HCT116 (cell line): ENCODE measurements around the gene TAGLN2. TPM values are rescaled to one million over a fixed set of nuclear protein-coding genes. Genes with fewer than 3 reads are reported as not detected.
A peak's percentile ranks its signal among the peaks of the same experiment; 100 is the strongest.

Experiments used
- ATAC-seq: fragments of 200-7000 bp; cut with Tn5 transposase; 2 replicates; pipeline ENCODE4 v1.9.1; 2020; ENCODE audit warnings: mild to moderate bottlenecking, moderate library complexity
- BruUV-seq: library from RNA; stranded (reverse); fragments of 400-500 nt; replicated peaks from 2 replicates; lab custom pipeline; 2021; lab: Mats Ljungman, UMichigan
- CTCF ChIA-PET: fragments of 300-600 bp; sonication (Branson Sonifier 250); formaldehyde crosslinking; loops from one replicate; lab custom pipeline; 2021; ENCODE audit warnings: antibody characterized with exemption; lab: Charles Lee
- POLR2A ChIA-PET: fragments of 300-600, 350-600 bp; sonication (Branson Sonifier 250); formaldehyde crosslinking; loops from one replicate; lab custom pipeline; 2021; ENCODE audit warnings: antibody characterized with exemption; lab: Charles Lee
- RAD21 ChIA-PET, 2 experiments: fragments of 300-600 bp; sonication (Branson Sonifier 250); formaldehyde crosslinking; loops; one replicate each; lab custom pipeline; 2023; ENCODE audit warnings: low total read pairs in 2 of 2; ENCODE audit not compliant: uncharacterized antibody in 2 of 2, unreplicated experiment in 2 of 2, low non-redundant PET in 1 of 2; lab: Charles Lee
- DNase-seq: peaks from one replicate; pipeline ENCODE4 v3.0.0-alpha.2; 2010; ENCODE audit warnings: low read depth, low spot score
- H2AFZ ChIP-seq: fragments of 200-600 bp; shearing (Covaris generic), sonication (generic); 2 replicates; pipeline ENCODE4 v1.6.1; 2017; ENCODE audit warnings: low read depth, mixed run types, mixed read lengths, antibody characterized with exemption, low read length; ENCODE audit not compliant: poor library complexity, severe bottlenecking
- H3K27ac ChIP-seq: 2 replicates; pipeline ENCODE4 v1.5.1; 2012; ENCODE audit warnings: low read depth, low read length
- H3K27me3 ChIP-seq: fragments of 200-600 bp; sonication (generic); 2 replicates; pipeline ENCODE4 v1.6.1; 2016; ENCODE audit warnings: mixed run types, low read length, mixed read lengths; ENCODE audit not compliant: insufficient read depth
- H3K36me3 ChIP-seq, 2 experiments: fragments of 200-500 bp in 1 of 2; fragments of 200-600 bp in 1 of 2; sonication (Bioruptor generic) in 1 of 2; sonication (generic) in 1 of 2; 2 replicates each; pipeline versions ENCODE4 v1.5.1 to v1.6.1; 2014 to 2016; ENCODE audit warnings: low read length in 2 of 2, inconsistent platforms in 1 of 2, mixed read lengths in 1 of 2, mixed run types in 1 of 2; ENCODE audit not compliant: insufficient read depth in 2 of 2, control insufficient read depth in 1 of 2
- H3K4me1 ChIP-seq, 2 experiments: fragments of 200-600 bp in 1 of 2; sonication (generic) in 1 of 2; 2 replicates each; pipeline versions ENCODE4 v1.5.1 to v1.6.1; 2012 to 2017; ENCODE audit warnings: low read length in 2 of 2, inconsistent platforms in 1 of 2, mild to moderate bottlenecking in 1 of 2, mixed read lengths in 1 of 2, mixed run types in 1 of 2, moderate library complexity in 1 of 2; ENCODE audit not compliant: insufficient read depth in 2 of 2, control insufficient read depth in 1 of 2
- H3K4me2 ChIP-seq: fragments of 200-600 bp; sonication (generic); 2 replicates; pipeline ENCODE4 v1.6.1; 2017; ENCODE audit warnings: mixed run types, low read length, mixed read lengths
- H3K4me3 ChIP-seq, 2 experiments: fragments of 200-600 bp in 1 of 2; sonication (generic) in 1 of 2; replicated peaks in 1 of 2; 2 replicates each; pipeline ENCODE4 v1.5.1; 2011 to 2016; ENCODE audit warnings: low read length in 2 of 2, control low read depth in 1 of 2, low read depth in 1 of 2, mild to moderate bottlenecking in 1 of 2, mixed read lengths in 1 of 2, mixed run types in 1 of 2
- H3K79me2 ChIP-seq: fragments of 200-600 bp; sonication (generic); 2 replicates; pipeline ENCODE4 v1.6.1; 2017; ENCODE audit warnings: mild to moderate bottlenecking, mixed run types, low read length, moderate library complexity, mixed read lengths; ENCODE audit not compliant: insufficient read depth
- H3K9ac ChIP-seq: fragments of 200-600 bp; sonication (generic); 2 replicates; pipeline ENCODE4 v1.6.1; 2016; ENCODE audit warnings: low read length, mixed read lengths
- H3K9me2 ChIP-seq: fragments of 200-600 bp; sonication (generic), shearing (Covaris generic); 2 replicates; pipeline ENCODE4 v1.6.1; 2017; ENCODE audit warnings: mixed run types, mild to moderate bottlenecking, moderate library complexity; ENCODE audit not compliant: insufficient read depth
- H3K9me3 ChIP-seq, 2 experiments: fragments of 200-500 bp in 1 of 2; fragments of 200-600 bp in 1 of 2; sonication (Bioruptor generic) in 1 of 2; sonication (generic) in 1 of 2; 2 replicates each; pipeline ENCODE4 v1.6.1; 2014 to 2017; ENCODE audit warnings: low read length in 2 of 2, mixed read lengths in 2 of 2, inconsistent platforms in 1 of 2, low read depth in 1 of 2, mild to moderate bottlenecking in 1 of 2, mixed run types in 1 of 2, moderate library complexity in 1 of 2; ENCODE audit not compliant: control insufficient read depth in 1 of 2, insufficient read depth in 1 of 2
- H4K20me1 ChIP-seq: fragments of 200-600 bp; sonication (generic), shearing (Covaris generic); 2 replicates; pipeline ENCODE4 v1.6.1; 2017; ENCODE audit warnings: mixed run types, mild to moderate bottlenecking, moderate library complexity; ENCODE audit not compliant: insufficient read depth
- CBX3 ChIP-seq: IDR thresholded peaks from 2 replicates; pipeline ENCODE4 v1.6.1; 2012; ENCODE audit warnings: low read depth
- EGR1 ChIP-seq: IDR thresholded peaks from 2 replicates; pipeline ENCODE4 v1.6.1; 2012; ENCODE audit warnings: low read depth
- ELF1 ChIP-seq: IDR thresholded peaks from 2 replicates; pipeline ENCODE4 v1.6.1; 2012; ENCODE audit warnings: low read depth, borderline replicate concordance
- EZH2 ChIP-seq: fragments of 200-600 bp; sonication (generic); IDR thresholded peaks from 2 replicates; pipeline ENCODE4 v1.6.1; 2017; ENCODE audit warnings: antibody characterized with exemption, mixed run types
- EZH2phosphoT487 ChIP-seq: fragments of 200-600 bp; IDR thresholded peaks from 2 replicates; pipeline ENCODE4 v1.6.1; 2018; ENCODE audit warnings: antibody characterized with exemption, borderline replicate concordance
- FOSL1 ChIP-seq: IDR thresholded peaks from 2 replicates; pipeline ENCODE4 v1.6.1; 2012; ENCODE audit warnings: low read depth
- JUND ChIP-seq: IDR thresholded peaks from 2 replicates; pipeline ENCODE4 v1.6.1; 2012
- POLR2A ChIP-seq: IDR thresholded peaks from 2 replicates; pipeline ENCODE4 v1.7.0; 2011; ENCODE audit warnings: borderline replicate concordance; ENCODE audit not compliant: insufficient read depth, insufficient read length; ENCODE audit errors: extremely low read depth
- POLR2AphosphoS5 ChIP-seq: IDR thresholded peaks from 2 replicates; pipeline ENCODE4 v1.6.1; 2011; ENCODE audit warnings: mild to moderate bottlenecking, low read depth, low read length, moderate library complexity
- SP1 ChIP-seq: IDR thresholded peaks from 2 replicates; pipeline ENCODE4 v1.6.1; 2012; ENCODE audit warnings: low read depth
- SRF ChIP-seq: IDR thresholded peaks from 2 replicates; pipeline ENCODE4 v1.6.1; 2012; ENCODE audit warnings: low read depth
- TCF7L2 ChIP-seq: IDR thresholded peaks from 2 replicates; pipeline ENCODE4 v1.7.0; 2011; ENCODE audit warnings: borderline replicate concordance, inconsistent platforms; ENCODE audit not compliant: insufficient read depth, insufficient read length; ENCODE audit errors: extremely low read depth
- YY1 ChIP-seq: IDR thresholded peaks from 2 replicates; pipeline ENCODE4 v1.6.1; 2011; ENCODE audit warnings: low read length, low read depth, moderate library complexity, mild to moderate bottlenecking; ENCODE audit not compliant: insufficient replicate concordance; ENCODE audit errors: extremely low read depth
- ZFX ChIP-seq: fragments of 450-650 bp; IDR thresholded peaks from 2 replicates; pipeline ENCODE4 v1.6.1; 2017
- ZNF274 ChIP-seq: fragments of 200-500 bp; sonication (Bioruptor generic); IDR thresholded peaks from 2 replicates; pipeline ENCODE4 v1.6.1; 2014; ENCODE audit warnings: mild to moderate bottlenecking, low read depth, low read length, inconsistent platforms
- intact Hi-C: fragments of 100-400 bp; cut with micrococcal nuclease; formaldehyde crosslinking; loops from 2 replicates; pipeline ENCODE4 v1.10.0; 2022
- total RNA-seq: library from RNA; stranded (reverse); gene quantifications from one replicate; pipeline ENCODE4 v1.2.1, GENCODE V29; 2021; ENCODE audit not compliant: unreplicated experiment
- TF ChIP-seq, protein P1 (sequence below): IDR thresholded peaks from 2 replicates; pipeline ENCODE4 v1.6.1; 2012; ENCODE audit warnings: low read depth
- TF ChIP-seq, protein P2 (sequence below): IDR thresholded peaks from 2 replicates; pipeline ENCODE4 v1.6.1; 2011; ENCODE audit warnings: mild to moderate bottlenecking, low read length, moderate library complexity; ENCODE audit not compliant: insufficient replicate concordance; ENCODE audit errors: extremely low read depth
- TF ChIP-seq, protein P3 (sequence below): IDR thresholded peaks from 2 replicates; pipeline ENCODE4 v1.6.1; 2012
- TF ChIP-seq, protein P4 (sequence below), 3 experiments: fragments of 200-600 bp in 1 of 3; sonication (generic) in 1 of 3; IDR thresholded peaks in 2 of 3; conservative IDR thresholded peaks in 1 of 3; 2 replicates each; pipeline ENCODE4 v1.5.1; 2012 to 2017; ENCODE audit warnings: low read depth in 2 of 3, low read length in 2 of 3, antibody characterized with exemption in 1 of 3, borderline replicate concordance in 1 of 3, control low read depth in 1 of 3, mild to moderate bottlenecking in 1 of 3, mixed read lengths in 1 of 3, mixed run types in 1 of 3, moderate library complexity in 1 of 3; ENCODE audit not compliant: insufficient read depth in 1 of 3

TAGLN2 gene
- total RNA-seq, 1 experiment from 2014 or later, result 127 TPM

DNA sequence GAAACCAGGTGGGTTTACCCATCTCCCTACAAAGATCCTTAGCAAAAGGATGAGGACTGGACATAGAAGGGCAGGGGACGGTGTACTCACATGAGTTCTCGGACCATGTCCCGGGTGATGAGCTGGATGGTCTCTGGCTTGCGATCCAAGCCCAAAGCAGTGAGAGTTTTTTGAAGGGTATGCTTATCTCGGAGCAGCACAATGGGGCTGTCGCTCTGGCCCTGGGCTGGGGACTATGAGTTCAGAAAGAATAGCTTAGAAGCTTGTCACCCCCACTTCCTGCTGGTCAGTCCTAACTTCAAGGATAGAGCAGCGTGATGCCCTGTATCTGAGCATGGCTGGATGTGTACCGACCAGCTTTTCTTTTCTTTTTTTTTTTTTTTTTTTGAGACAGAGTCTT, 34.9 kb downstream of the TAGLN2 start:
- no peaks in the 10 kb centered on the region for H4K20me1 ChIP-seq
- ChIA-PET POLR2A (interaction anchor here (1.3 to 4.5 kb wide), 4 partner anchors 9 to 110 kb away, joined by 3 to 35 read pairs (median 7); partner anchors contain the start of gene DUSP23), RAD21 (interaction anchor here (0.5 to 4.5 kb wide), 10 partner anchors 39 to 1922 kb away, joined by 3 to 38 read pairs (median 5); partner anchors contain the start of gene DUSP23 (in 1 of the 2)), CTCF (interaction anchor here (0.7 to 8.5 kb wide), 15 partner anchors 8 to 758 kb away, joined by 3 to 249 read pairs (median 9); partner anchors contain the start of genes DUSP23 and FCRL6)
- TF ChIP-seq SP1 (no peak), FOSL1 (no peak), POLR2A (no peak), SRF (no peak), YY1 (no peak), ZFX (no peak), EZH2 (no peak), JUND (no peak), TCF7L2 (no peak), EZH2phosphoT487 (no peak), POLR2AphosphoS5 (no peak), ELF1 (no peak), ZNF274 (no peak), CBX3 (no peak), EGR1 (no peak)
- TF ChIP-seq, protein P1, sequence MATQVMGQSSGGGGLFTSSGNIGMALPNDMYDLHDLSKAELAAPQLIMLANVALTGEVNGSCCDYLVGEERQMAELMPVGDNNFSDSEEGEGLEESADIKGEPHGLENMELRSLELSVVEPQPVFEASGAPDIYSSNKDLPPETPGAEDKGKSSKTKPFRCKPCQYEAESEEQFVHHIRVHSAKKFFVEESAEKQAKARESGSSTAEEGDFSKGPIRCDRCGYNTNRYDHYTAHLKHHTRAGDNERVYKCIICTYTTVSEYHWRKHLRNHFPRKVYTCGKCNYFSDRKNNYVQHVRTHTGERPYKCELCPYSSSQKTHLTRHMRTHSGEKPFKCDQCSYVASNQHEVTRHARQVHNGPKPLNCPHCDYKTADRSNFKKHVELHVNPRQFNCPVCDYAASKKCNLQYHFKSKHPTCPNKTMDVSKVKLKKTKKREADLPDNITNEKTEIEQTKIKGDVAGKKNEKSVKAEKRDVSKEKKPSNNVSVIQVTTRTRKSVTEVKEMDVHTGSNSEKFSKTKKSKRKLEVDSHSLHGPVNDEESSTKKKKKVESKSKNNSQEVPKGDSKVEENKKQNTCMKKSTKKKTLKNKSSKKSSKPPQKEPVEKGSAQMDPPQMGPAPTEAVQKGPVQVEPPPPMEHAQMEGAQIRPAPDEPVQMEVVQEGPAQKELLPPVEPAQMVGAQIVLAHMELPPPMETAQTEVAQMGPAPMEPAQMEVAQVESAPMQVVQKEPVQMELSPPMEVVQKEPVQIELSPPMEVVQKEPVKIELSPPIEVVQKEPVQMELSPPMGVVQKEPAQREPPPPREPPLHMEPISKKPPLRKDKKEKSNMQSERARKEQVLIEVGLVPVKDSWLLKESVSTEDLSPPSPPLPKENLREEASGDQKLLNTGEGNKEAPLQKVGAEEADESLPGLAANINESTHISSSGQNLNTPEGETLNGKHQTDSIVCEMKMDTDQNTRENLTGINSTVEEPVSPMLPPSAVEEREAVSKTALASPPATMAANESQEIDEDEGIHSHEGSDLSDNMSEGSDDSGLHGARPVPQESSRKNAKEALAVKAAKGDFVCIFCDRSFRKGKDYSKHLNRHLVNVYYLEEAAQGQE, result no peak
- TF ChIP-seq, protein P2, sequence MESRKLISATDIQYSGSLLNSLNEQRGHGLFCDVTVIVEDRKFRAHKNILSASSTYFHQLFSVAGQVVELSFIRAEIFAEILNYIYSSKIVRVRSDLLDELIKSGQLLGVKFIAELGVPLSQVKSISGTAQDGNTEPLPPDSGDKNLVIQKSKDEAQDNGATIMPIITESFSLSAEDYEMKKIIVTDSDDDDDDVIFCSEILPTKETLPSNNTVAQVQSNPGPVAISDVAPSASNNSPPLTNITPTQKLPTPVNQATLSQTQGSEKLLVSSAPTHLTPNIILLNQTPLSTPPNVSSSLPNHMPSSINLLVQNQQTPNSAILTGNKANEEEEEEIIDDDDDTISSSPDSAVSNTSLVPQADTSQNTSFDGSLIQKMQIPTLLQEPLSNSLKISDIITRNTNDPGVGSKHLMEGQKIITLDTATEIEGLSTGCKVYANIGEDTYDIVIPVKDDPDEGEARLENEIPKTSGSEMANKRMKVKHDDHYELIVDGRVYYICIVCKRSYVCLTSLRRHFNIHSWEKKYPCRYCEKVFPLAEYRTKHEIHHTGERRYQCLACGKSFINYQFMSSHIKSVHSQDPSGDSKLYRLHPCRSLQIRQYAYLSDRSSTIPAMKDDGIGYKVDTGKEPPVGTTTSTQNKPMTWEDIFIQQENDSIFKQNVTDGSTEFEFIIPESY, result no peak
- TF ChIP-seq, protein P3, sequence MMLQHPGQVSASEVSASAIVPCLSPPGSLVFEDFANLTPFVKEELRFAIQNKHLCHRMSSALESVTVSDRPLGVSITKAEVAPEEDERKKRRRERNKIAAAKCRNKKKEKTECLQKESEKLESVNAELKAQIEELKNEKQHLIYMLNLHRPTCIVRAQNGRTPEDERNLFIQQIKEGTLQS, result no peak
- TF ChIP-seq, protein P4, sequence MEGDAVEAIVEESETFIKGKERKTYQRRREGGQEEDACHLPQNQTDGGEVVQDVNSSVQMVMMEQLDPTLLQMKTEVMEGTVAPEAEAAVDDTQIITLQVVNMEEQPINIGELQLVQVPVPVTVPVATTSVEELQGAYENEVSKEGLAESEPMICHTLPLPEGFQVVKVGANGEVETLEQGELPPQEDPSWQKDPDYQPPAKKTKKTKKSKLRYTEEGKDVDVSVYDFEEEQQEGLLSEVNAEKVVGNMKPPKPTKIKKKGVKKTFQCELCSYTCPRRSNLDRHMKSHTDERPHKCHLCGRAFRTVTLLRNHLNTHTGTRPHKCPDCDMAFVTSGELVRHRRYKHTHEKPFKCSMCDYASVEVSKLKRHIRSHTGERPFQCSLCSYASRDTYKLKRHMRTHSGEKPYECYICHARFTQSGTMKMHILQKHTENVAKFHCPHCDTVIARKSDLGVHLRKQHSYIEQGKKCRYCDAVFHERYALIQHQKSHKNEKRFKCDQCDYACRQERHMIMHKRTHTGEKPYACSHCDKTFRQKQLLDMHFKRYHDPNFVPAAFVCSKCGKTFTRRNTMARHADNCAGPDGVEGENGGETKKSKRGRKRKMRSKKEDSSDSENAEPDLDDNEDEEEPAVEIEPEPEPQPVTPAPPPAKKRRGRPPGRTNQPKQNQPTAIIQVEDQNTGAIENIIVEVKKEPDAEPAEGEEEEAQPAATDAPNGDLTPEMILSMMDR (IDR thresholded peaks at IDR 0.05 in 2 of 3, conservative IDR thresholded peaks at IDR 0.05 in 1 of 3; ENCODE audit: borderline replicate concordance in 1 of 3, insufficient read depth in 1 of 3, low read depth in 2 of 3, low read length in 2 of 3), result no peak
- peak overlapping the region; percentile 61 for H3K4me2 ChIP-seq
- no peaks in the 10 kb centered on the region for H3K36me3 ChIP-seq
- H3K9me2 ChIP-seq, result no peaks in the 10 kb centered on the region
- 0 out of 2 replicates have a peak overlapping the region, but pooled peaks have one; percentile 26 for H3K9ac ChIP-seq
- no peaks in the 10 kb centered on the region for H3K9me3 ChIP-seq
- H3K4me3 ChIP-seq, result peak overlapping the region in 1 of 2 experiments; percentile 20; a peak in 1 of 4 replicates
- BruUV-seq, result no TSS peak
- peaks cover 11 to 23% of the 10 kb centered on the region in 2 experiments; a peak in 3 of 4 replicates for H3K4me1 ChIP-seq
- H2AFZ ChIP-seq, result no peak overlapping the region
- H3K27ac ChIP-seq, result peak overlapping the region; percentile 48; the same call in 1 of the 2 replicates
- intact Hi-C loops, result loop anchor here (2.0 to 10.0 kb wide), 4 partner anchors 36 to 756 kb away; no protein-coding TSS in a partner anchor
- no peaks in the 10 kb centered on the region; the same call in 1 of the 2 replicates for H3K27me3 ChIP-seq
- ATAC-seq (no peak), DNase-seq (no peak)
- no peaks in the 10 kb centered on the region for H3K79me2 ChIP-seq
